ENCODE results near the gene LHFPL6.

DNA sequence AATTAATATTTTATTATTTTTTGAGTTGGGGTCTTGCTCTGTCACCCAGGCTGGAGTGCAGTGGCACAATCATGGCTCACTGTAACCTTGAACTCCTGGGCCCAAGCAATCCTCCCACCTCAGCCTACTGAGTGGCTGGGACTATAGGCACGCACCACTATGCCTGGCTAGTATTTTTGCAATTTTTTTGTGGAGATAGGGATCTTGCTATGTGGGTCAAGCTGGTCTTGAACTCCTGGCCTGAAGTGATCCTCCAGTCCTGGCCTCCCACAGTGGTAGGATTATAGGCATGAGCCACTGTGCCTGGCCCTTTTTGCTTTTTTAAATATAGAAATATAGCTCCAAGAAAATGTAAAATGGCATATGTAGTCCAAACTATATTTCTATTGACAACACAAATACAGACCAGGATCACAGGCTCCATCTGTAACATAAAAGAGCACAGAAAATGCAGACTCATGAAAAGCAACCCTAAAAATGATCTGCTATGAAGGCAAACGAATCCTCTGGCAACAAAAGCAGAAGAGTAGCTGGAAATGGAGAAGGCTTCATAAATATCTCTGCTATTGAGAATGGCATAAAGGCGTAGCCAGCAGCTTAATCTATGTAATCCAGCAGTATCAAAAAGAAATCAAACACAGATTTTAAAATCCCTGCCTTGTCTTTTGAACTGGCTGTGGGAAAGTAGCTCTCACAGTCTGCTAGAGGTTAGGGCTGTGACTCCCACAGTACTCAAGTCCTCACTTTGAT is 200.6 kb downstream of the LHFPL6 start:
- no peak for TF ChIP-seq EGR1 (IDR thresholded peaks at IDR 0.05)
- TF ChIP-seq, protein P1, sequence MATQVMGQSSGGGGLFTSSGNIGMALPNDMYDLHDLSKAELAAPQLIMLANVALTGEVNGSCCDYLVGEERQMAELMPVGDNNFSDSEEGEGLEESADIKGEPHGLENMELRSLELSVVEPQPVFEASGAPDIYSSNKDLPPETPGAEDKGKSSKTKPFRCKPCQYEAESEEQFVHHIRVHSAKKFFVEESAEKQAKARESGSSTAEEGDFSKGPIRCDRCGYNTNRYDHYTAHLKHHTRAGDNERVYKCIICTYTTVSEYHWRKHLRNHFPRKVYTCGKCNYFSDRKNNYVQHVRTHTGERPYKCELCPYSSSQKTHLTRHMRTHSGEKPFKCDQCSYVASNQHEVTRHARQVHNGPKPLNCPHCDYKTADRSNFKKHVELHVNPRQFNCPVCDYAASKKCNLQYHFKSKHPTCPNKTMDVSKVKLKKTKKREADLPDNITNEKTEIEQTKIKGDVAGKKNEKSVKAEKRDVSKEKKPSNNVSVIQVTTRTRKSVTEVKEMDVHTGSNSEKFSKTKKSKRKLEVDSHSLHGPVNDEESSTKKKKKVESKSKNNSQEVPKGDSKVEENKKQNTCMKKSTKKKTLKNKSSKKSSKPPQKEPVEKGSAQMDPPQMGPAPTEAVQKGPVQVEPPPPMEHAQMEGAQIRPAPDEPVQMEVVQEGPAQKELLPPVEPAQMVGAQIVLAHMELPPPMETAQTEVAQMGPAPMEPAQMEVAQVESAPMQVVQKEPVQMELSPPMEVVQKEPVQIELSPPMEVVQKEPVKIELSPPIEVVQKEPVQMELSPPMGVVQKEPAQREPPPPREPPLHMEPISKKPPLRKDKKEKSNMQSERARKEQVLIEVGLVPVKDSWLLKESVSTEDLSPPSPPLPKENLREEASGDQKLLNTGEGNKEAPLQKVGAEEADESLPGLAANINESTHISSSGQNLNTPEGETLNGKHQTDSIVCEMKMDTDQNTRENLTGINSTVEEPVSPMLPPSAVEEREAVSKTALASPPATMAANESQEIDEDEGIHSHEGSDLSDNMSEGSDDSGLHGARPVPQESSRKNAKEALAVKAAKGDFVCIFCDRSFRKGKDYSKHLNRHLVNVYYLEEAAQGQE (IDR thresholded peaks at IDR 0.05; ENCODE audit: low read depth) = no peak
